NCI-H1694 treated with DMSO at 0.1 percent for 48 hours (cell line): ENCODE measurements around the gene TRPV3.

Source experiments
- DNase-seq: peaks from one replicate; lab custom pipeline; 2025; lab: John Stamatoyannopoulos, UW

Gene TRPV3

GRCh38 chr17:3546521-3546920, 11.1 kb downstream of the TRPV3 start:
- DNase-seq, result no peak

DNA sequence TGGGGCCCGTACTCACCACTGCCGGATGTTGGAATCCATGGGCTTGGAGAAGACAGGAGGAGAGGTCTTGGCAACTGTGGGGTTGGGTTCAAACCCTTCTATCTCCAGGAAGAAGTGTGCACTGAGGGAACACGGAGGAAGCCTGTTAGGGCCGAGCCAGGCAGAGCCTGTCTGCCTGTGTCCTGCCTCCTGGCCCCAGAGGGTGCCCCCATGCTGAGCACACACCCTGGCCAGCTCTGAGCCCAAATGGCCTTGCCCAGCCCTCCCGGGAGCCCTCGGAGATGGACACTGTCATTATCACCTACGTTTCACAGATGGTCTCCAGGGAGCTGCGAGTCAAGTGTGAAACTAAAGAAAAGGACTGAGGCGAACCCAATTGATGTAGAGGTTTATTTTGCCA, 12.5 kb downstream of the TRPV3 start:
- no peak for DNase-seq

GRCh38 chr17:3544365-3544764, 13.2 kb downstream of the TRPV3 start:
- no peak for DNase-seq

DNA sequence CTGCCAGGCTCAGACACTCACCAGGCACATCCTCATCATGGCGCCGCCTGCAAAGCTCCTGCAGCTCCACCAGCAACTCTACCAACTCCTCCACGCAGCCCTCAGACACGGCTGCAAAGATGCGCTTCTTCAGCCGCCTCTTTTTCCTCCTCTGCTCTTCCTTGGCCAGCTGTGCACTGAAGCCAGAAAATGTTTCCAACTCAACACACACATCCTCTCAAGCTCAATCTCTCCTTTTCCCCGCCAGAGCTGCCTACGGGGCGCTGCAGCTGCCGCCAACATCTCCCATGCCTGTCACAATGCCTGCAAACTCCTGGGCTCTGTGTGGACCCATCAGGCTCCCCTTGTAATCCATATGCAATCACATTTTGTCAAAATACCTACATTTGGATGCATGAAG, 14.2 kb downstream of the TRPV3 start:
- no peak for DNase-seq

DNA sequence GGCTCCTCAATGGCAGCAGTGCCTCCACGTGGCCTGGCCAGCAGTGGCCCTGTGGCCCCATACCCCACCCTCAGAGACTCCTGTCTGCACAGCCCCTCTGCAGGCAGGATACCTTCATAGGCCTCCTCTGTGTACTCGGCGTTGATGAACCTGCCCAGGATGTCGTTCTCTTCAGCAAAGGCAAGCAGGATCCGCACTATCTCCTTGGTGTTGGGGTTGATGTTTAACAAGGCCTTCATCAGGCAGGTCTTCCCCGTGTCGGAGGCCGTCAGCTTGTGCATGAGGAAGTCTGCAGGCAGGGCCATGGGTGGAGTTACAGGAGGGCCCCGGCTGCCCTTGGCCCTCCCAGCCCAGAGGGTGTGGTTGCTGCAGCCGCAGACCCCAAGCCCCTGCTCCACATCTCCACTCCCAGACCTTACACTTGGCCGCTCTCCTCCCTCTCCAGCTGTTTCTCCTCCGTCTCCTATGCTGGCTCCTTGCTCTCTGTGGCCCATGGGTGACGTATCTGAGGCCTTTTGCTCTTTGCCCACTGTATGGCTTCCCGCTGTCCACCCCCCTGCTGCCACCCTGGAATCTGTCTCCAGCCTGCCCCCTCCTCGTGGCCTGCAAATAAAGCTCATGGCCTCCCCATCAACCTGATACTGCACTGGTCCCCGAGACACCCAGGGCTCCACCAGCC, 15.1 kb downstream of the TRPV3 start:
- no peak for DNase-seq

DNA sequence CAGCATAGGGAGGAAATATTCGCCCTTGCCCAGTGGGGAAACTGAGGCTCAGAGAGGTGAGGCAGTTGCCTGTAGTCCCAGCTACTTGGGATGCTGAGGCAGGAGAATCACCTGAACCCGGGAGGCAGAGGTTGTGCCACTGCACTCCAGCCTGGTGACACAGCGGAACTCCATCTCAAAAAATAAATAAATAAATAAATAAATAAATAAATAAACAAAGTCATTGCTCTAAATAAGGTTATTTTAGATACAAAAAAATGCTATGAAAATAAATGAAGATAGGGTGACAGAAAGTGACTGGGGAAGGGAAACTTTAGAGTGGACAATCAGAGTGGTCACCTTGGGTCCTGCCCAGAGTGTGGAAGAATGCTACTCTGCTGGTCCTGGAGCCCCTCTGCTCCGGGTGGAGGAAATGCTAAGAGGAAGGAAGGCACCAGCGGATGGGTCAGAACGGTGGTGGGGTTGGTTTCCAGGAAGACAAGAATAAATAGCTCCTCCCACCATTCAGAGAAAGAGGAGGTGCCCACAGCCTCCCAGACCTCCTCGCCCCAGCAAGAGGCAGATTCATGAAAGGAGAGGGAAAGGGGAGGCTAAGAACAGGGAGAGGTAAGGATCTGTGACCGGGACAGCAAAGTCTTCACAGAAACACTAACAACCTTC, 17.6 kb downstream of the TRPV3 start:
- DNase-seq, result no peak

DNA sequence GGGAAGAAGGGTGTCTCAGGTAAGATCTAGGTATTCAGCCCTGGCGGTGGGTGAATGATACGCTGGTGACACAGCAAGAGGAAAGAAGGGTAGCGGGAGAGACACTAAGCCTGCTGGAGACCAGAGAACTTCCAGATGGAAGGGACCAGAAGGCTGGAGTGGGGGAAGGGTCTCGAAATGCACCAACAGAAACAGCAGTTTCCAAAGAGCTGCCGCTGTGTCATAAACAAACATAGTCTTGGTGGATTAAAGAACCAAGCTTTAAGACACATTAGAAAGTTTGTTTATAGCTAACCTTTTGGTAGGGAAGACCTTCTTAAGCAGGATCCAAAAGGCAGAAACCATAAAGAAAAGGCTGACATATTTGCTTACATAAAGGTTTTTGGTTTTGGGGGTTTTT, 20.9 kb downstream of the TRPV3 start:
- peak; percentile 31 for DNase-seq

DNA sequence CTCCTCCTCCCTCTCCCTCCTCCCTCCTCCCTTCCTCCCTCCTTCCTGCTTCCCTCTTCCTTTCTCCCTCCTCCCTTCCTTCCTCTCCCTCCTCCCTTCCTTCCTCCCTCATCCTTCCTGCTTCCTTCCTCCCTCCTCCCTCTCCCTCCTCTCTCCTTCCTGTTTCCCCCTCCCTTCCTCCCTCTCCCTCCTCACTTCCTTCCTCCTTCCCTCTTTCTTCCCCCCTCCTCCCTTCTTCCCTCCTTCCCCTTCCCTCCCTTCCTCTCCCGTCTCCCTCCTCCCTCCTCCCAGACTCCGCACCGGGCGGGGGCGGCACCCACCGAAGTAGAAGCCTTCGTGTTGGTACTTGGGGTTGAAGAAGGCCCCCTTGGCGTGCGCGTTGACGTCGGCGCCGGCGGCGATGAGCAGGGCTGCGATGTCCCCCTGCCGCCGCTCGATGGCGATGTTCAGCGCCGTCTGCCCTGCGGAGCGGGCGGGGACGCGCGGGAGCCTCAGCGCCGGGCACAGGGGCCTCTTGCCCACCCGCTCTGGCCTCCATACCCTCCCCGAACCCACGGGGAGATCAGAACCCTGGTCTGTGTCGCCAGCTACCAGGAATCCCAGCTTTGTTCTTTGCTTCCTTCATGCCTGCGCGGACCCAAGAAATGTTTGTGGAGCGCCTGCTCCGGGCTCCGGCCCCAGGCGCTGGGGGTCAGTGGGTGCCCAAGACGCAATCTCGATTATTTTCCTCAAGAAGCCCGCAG, 22.2 kb downstream of the TRPV3 start:
- DNase-seq, result peak; percentile 21

GRCh38 chr17:3534881-3535252, 22.7 kb downstream of the TRPV3 start:
- no peak for DNase-seq

- DNase-seq, result no peak
Observed at GRCh38 chr17:3533752-3534151, 23.9 kb downstream of the TRPV3 start.

DNA sequence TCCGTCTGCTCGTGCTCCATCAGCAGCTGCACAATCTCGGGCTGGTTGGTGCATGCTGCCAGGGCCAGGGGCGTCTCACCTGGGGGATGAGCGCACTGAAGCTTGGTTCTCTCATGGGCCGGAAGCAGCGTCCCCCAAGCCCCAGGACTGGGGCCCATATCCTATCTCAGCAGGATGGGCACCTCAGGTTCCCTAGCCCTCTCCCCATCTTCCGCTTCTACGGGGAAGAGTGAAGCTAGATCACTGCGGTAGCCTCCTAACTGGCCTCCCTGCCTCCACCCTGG, 24.8 kb downstream of the TRPV3 start:
- DNase-seq, result no peak

DNA sequence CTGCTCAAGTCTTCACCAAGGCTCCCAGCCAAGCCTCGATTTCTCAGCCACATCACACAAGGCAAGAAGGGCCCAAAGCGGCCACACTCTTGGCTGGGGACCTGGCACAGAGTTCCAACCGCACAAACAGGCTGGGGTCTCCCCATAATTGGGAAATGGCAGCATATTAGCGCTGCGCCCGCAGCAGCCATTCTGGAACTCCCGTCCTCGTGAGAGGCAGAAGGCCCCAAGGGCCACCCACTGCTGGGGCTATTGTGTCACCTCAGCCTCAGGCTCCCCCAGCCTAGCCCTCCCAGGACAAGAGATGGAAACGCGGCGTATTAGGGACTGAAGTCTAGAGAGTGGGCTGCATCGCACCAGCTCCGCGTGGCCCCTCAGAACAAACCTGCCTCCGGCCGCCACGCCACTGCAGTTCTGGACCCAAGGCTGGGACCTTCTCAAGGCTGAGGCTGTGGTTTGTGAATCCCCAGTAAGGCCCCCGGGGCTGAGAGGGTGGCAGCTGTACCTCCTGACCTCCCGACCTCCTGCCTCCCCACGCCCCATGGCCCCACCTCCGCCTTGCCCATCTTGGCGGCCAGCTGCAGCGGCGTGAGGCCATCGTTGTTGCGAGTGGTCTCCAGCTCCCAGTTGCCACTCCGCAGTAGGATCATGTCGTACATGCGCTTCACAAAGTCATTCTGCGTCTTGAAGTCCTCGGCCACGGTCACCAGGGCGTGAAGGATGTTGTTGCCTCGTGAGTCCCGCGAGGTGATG, 25.3 kb downstream of the TRPV3 start:
- DNase-seq, result no peak

DNA sequence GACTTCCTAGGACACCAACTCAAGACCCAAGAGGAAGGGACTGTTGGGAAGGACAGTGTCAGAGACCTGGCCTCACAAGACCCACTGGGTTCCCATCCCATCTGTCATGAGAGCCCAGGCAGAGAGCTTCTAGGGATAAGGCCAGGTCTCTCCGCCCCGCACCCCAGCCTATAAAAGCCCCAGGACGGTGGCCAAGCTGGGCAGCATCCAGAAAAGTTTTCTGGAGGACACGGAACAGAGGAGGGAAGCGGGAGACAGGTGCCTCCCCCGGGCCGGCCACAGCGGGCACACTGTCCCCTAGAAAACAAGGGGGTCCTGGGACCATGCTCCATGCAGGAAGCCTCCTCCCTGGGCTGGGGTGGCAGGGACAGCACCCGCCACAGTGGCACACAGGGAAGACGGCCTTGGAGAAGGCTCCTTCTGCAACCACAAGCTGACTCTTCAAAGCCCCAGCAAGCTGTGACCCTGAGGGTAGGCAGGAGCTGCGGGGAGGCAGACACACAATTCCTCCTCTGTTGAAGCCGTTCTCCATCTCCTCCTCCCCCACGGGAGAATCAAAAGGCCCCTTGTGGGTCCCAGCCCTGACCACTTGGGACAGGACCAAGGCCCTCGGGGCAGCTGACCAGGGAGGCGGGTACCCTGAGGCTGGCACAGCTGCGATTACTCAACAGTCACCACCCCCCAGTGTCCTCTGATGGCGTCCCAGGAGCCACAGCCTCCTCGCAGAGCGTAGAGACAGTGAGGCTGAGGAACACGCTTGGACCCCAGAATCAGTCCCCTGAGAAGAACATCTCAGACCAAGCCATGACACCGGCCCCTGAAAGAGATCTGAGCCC, 26.1 kb downstream of the TRPV3 start:
- DNase-seq, result no peak

DNA sequence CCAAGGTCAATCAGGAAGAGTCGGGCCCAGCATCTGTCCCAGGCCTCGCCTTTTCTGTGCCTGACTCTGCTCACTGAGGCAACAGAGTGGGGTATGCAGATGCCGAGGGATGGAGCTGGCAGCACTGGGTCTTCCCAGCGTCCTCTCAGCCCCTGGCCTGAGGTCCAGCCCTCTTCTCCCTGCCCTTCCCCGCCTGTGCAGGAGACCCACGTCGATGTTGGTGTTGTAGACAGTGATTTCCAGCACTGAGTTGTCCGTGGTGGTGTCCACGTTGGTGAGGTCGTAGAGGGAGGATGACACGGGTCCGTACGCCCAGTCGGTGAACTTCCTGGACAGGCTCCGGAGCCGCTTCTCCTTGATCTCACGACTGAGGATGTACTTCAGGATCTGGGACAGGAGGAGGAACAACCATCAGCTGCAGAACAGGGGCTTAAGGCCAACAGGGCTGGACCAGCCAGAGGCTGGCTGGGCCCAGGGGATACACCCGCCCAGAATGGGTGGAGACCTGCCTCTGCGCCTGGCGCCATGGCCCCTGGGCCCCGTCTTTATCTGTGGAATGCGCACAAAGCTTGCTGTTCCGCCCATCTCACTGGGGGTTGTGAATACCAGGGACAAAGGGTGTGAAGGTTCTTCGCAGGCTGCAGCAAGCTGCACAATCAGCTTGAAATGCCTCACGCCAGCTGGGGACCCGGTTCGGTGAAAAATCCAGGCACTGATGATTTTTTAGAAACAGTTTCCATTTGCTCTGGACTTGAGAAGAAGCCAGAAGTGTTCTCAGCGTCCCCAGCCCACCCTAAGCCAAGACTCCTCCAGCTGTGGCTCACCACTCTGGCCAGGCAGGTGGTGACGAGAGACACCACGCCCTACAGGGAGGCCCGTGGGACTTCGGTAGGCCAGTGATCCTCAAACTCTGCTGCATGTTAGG, 27.5 kb downstream of the TRPV3 start:
- no peak for DNase-seq

- DNase-seq, result no peak
Observed at GRCh38 chr17:3528880-3529511, 28.6 kb downstream of the TRPV3 start.

GRCh38 chr17:3528403-3528851, 29.2 kb downstream of the TRPV3 start:
- DNase-seq, result no peak

- no peak for DNase-seq
Observed at GRCh38 chr17:3527896-3528295, 29.7 kb downstream of the TRPV3 start.

DNA sequence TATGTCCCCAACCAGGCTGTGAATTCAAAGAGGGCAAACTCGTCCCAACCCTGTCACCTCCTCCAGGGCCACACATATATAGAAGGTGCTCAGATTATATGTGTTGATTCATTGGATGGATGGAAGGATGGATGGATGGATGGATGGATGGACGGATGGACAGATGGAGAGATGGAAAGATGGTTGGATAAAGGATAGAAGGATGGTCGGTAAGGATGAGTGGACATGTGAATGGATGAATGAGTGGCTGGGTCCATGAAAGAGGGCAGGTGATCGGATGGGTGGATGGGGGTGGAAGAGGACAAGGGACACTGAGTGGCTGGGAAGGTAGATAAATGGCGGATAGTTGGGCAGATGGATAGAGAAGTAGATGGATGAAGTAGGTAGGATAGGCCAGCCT, 30.1 kb downstream of the TRPV3 start:
- no peak for DNase-seq

- no peak for DNase-seq
Observed at GRCh38 chr17:3526971-3527370, 30.6 kb downstream of the TRPV3 start.

GRCh38 chr17:3526491-3526890, 31.1 kb downstream of the TRPV3 start:
- no peak for DNase-seq
